GM23338 (cell line): ENCODE results near the gene TRMT44. TPM values are rescaled to one million over a fixed set of nuclear protein-coding genes. Genes with fewer than 3 reads are reported as not detected.

Experiments used
- ATAC-seq: fragments of 200-7000 bp; cut with Tn5 transposase; 3 replicates; pipeline ENCODE4 v1.9.1; 2020
- DNase-seq: peaks from one replicate; pipeline ENCODE4 v3.0.0-alpha.2; 2015; ENCODE audit warnings: low spot score
- H2AFZ ChIP-seq: fragments of 200-600 bp; sonication (generic); 2 replicates; pipeline ENCODE4 v1.8.0; 2016; ENCODE audit warnings: antibody characterized with exemption, mild to moderate bottlenecking, moderate library complexity
- H3F3A ChIP-seq: fragments of 200-600 bp; sonication (generic); replicated peaks from 2 replicates; pipeline ENCODE4 v1.8.0; 2017; ENCODE audit warnings: antibody characterized with exemption, mixed run types, low read depth
- H3K27ac ChIP-seq: fragments of 200-600 bp; sonication (generic); 2 replicates; pipeline ENCODE4 v1.6.1; 2016; ENCODE audit warnings: low read depth
- H3K27me3 ChIP-seq: fragments of 200-600 bp; sonication (generic); 2 replicates; pipeline ENCODE4 v1.8.0; 2016; ENCODE audit warnings: mild to moderate bottlenecking, mixed run types, moderate library complexity; ENCODE audit not compliant: insufficient read depth
- H3K36me3 ChIP-seq: fragments of 200-600 bp; sonication (generic); 2 replicates; pipeline ENCODE4 v1.8.0; 2016; ENCODE audit warnings: mild to moderate bottlenecking; ENCODE audit not compliant: insufficient read depth
- H3K4me1 ChIP-seq: fragments of 200-600 bp; sonication (generic); 2 replicates; pipeline ENCODE4 v1.8.0; 2016; ENCODE audit warnings: mild to moderate bottlenecking, moderate library complexity; ENCODE audit not compliant: insufficient read depth
- H3K4me2 ChIP-seq: fragments of 200-600 bp; sonication (generic); 2 replicates; pipeline ENCODE4 v1.7.1; 2017; ENCODE audit warnings: mixed run types
- H3K4me3 ChIP-seq: fragments of 200-600 bp; sonication (generic); 2 replicates; pipeline ENCODE4 v1.6.1; 2016; ENCODE audit warnings: mixed run types
- H3K79me2 ChIP-seq: fragments of 200-600 bp; sonication (generic); replicated peaks from 2 replicates; pipeline ENCODE4 v1.8.0; 2017; ENCODE audit warnings: mild to moderate bottlenecking; ENCODE audit not compliant: insufficient read depth
- H3K9me2 ChIP-seq: fragments of 200-600 bp; sonication (generic); 2 replicates; pipeline ENCODE4 v1.8.0; 2017; ENCODE audit not compliant: insufficient read depth
- H4K20me1 ChIP-seq: fragments of 200-600 bp; sonication (generic); replicated peaks from 2 replicates; pipeline ENCODE4 v1.8.0; 2017; ENCODE audit warnings: mild to moderate bottlenecking; ENCODE audit not compliant: insufficient read depth
- H3K27ac Mint-ChIP-seq: 2 replicates; pipeline ENCODE4 v1.8.0; 2020; ENCODE audit warnings: inconsistent platforms, mild to moderate bottlenecking, moderate library complexity, mixed read lengths
- H3K27me3 Mint-ChIP-seq: 3 replicates; pipeline ENCODE4 v1.8.0; 2022; ENCODE audit warnings: low read depth, mild to moderate bottlenecking, moderate library complexity, mixed read lengths, inconsistent platforms; ENCODE audit not compliant: insufficient read depth, poor library complexity
- H3K36me3 Mint-ChIP-seq: 3 replicates; pipeline ENCODE4 v1.8.0; 2021; ENCODE audit warnings: low read depth, mild to moderate bottlenecking, inconsistent platforms, moderate library complexity, mixed read lengths
- H3K4me1 Mint-ChIP-seq: 3 replicates; pipeline ENCODE4 v1.8.0; 2020; ENCODE audit warnings: mild to moderate bottlenecking, inconsistent platforms, mixed read lengths
- H3K4me3 Mint-ChIP-seq: 3 replicates; pipeline ENCODE4 v1.8.0; 2021; ENCODE audit warnings: moderate library complexity, mild to moderate bottlenecking, inconsistent platforms, mixed read lengths
- H3K9me3 Mint-ChIP-seq: 3 replicates; pipeline ENCODE4 v1.8.0; 2020; ENCODE audit warnings: moderate library complexity, mild to moderate bottlenecking, inconsistent platforms, mixed read lengths
- CREB1 ChIP-seq: fragments of 250-450 bp; sonication (Bioruptor Pico); IDR thresholded peaks from 2 replicates; pipeline ENCODE4 v1.5.0; 2020; ENCODE audit warnings: low read depth, mild to moderate bottlenecking, moderate library complexity
- EZH2 ChIP-seq: fragments of 200-600 bp; sonication (generic); IDR thresholded peaks from one replicate; pipeline ENCODE4 v1.8.0; 2017; ENCODE audit warnings: antibody characterized with exemption, mild to moderate bottlenecking, low read depth; ENCODE audit not compliant: unreplicated experiment
- EZH2phosphoT487 ChIP-seq: fragments of 200-600 bp; sonication (generic); IDR thresholded peaks from one replicate; pipeline ENCODE4 v1.8.1; 2018; ENCODE audit warnings: antibody characterized with exemption; ENCODE audit not compliant: unreplicated experiment
- JUNB ChIP-seq: IDR thresholded peaks from one replicate; pipeline ENCODE4 v1.6.1; 2016; ENCODE audit warnings: antibody characterized with exemption; ENCODE audit not compliant: unreplicated experiment
- STAT1 ChIP-seq: IDR thresholded peaks from one replicate; pipeline ENCODE4 v1.6.1; 2016; ENCODE audit warnings: antibody characterized with exemption; ENCODE audit not compliant: unreplicated experiment
- ZNF114 ChIP-seq: fragments of 250-450 bp; sonication (Bioruptor Pico); IDR thresholded peaks from 2 replicates; pipeline ENCODE4 v1.5.0; 2020; ENCODE audit warnings: mild to moderate bottlenecking, moderate library complexity
- ZNF331 ChIP-seq: fragments of 250-450 bp; sonication (Bioruptor Pico); IDR thresholded peaks from 2 replicates; pipeline ENCODE4 v1.5.0; 2020; ENCODE audit warnings: low read depth, mild to moderate bottlenecking, moderate library complexity
- polyA plus RNA-seq: library from polyadenylated mRNA; unstranded; fragments of >200 nt; fragmentation: Nextera tagmentation; extraction: Ambion mirVana; gene quantifications from 2 replicates; pipeline ENCODE4 v1.2.1, GENCODE V29; 2016
- total RNA-seq: library from RNA; depleted of rRNA; stranded (reverse); fragments of >200 nt; shearing (Covaris generic); gene quantifications from 2 replicates; pipeline ENCODE4 v1.2.3, GENCODE V29; 2014
- TF ChIP-seq, protein P1 (sequence below): IDR thresholded peaks from 2 replicates; pipeline ENCODE4 v1.6.1; 2016; ENCODE audit warnings: antibody characterized with exemption
- TF ChIP-seq, protein P2 (sequence below): IDR thresholded peaks from one replicate; pipeline ENCODE4 v1.6.1; 2018; ENCODE audit warnings: antibody characterized with exemption; ENCODE audit not compliant: unreplicated experiment
- TF ChIP-seq, protein P3 (sequence below), 2 experiments: fragments of 200-600 bp in 1 of 2; sonication (generic) in 1 of 2; conservative IDR thresholded peaks; 2 replicates each; pipeline versions ENCODE4 v1.5.1 to v1.6.1; 2016 to 2017; ENCODE audit warnings: antibody characterized with exemption in 2 of 2, low read depth in 2 of 2, mild to moderate bottlenecking in 2 of 2, moderate library complexity in 1 of 2

TRMT44 gene
- total and polyA plus RNA-seq, 2 experiments from 2014 or later = 10.3 to 49.8 TPM

DNA sequence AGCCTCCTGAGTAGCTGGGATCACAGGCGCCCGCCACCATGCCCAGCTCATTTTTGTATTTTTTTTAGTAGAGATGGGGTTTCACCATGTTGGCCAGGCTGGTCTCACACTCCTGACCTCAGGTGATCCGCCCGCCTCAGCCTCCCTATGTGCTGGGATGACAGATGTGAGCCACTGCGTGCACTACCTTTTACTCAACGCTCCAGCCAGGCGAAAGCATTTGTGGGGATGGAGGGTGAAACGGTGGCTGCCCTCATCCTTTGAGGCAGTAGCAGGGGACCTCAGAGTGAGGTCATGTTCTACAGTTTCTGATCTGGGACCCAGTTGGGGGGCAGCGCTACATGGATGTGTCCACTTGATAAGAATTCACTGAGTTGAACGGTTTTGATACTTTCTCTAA lies 73.8 kb downstream of the TRMT44 start:
- Histone ChIP-seq H3K27me3 (no peaks in the 10 kb centered on the region), H2AFZ (no peak overlapping the region), H3F3A (no peaks in the 10 kb centered on the region), H3K79me2 (no peaks in the 10 kb centered on the region), H3K9me2 (no peaks in the 10 kb centered on the region), H4K20me1 (no peaks in the 10 kb centered on the region), H3K27ac (no peak overlapping the region), H3K4me1 (no peaks in the 10 kb centered on the region), H3K36me3 (no peaks in the 10 kb centered on the region), H3K4me3 (no peak overlapping the region), H3K4me2 (no peak overlapping the region)
- DNase-seq (no peak), ATAC-seq (no peak)
- Mint-ChIP-seq H3K4me1 (peaks cover 2% of the 10 kb centered on the region; the same call in 2 of the 3 replicates), H3K9me3 (peaks cover 13% of the 10 kb centered on the region; the same call in 2 of the 3 replicates), H3K27ac (no peak overlapping the region), H3K27me3 (peaks cover 2% of the 10 kb centered on the region), H3K4me3 (no peak overlapping the region), H3K36me3 (peaks cover 18% of the 10 kb centered on the region)
- no peak for TF ChIP-seq CREB1
- TF ChIP-seq, protein P1, sequence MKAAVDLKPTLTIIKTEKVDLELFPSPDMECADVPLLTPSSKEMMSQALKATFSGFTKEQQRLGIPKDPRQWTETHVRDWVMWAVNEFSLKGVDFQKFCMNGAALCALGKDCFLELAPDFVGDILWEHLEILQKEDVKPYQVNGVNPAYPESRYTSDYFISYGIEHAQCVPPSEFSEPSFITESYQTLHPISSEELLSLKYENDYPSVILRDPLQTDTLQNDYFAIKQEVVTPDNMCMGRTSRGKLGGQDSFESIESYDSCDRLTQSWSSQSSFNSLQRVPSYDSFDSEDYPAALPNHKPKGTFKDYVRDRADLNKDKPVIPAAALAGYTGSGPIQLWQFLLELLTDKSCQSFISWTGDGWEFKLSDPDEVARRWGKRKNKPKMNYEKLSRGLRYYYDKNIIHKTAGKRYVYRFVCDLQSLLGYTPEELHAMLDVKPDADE = no peak

DNA sequence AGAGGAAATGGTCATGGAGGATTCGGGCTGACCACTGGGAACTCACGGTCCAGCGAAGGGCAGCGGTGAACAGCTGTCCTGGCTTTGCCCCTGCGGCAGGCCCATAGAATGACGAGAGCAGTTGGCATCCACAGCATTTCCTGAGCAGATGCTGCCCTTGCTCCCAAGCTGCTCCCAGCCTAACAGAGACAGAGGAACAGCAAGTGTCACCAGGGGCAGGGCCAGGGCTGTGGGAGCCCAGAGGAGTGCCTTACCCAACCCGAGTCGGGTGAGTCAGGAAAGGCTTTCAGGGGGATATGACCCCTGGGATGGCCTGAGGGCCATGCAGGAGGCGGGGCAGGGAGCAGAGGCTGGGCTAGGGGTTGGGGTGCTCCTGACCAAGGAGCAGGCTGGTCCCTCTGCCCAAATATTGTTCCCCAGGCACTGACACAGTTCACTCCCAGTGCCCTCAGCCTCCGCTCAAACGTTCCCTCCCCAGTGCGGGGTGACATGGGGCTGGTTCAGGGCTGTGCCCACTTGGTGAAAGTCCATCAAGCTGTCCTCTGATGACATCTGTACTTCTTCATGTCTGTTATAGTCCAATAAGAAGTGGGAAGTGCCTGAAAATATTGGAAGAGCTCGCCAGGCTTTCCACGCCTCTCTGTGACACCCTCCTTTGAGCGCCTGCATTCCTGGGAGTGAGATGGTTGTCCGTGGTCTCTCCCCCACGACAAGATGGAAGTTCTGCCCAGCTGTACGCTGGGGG lies 74.9 kb downstream of the TRMT44 start:
- Histone ChIP-seq H3K27ac (no peak overlapping the region), H3K27me3 (no peaks in the 10 kb centered on the region), H3F3A (no peaks in the 10 kb centered on the region), H2AFZ (no peak overlapping the region), H3K4me1 (no peaks in the 10 kb centered on the region), H3K36me3 (no peaks in the 10 kb centered on the region), H3K9me2 (no peaks in the 10 kb centered on the region), H4K20me1 (no peaks in the 10 kb centered on the region), H3K4me3 (no peak overlapping the region), H3K79me2 (no peaks in the 10 kb centered on the region), H3K4me2 (no peak overlapping the region)
- no peak overlapping the region for H3K27ac Mint-ChIP-seq
- peaks cover 2% of the 10 kb centered on the region; the same call in 2 of the 3 replicates for H3K4me1 Mint-ChIP-seq
- TF ChIP-seq STAT1 (no peak), JUNB (no peak)
- H3K27me3 Mint-ChIP-seq = peaks cover 2% of the 10 kb centered on the region
- DNase-seq (no peak), ATAC-seq (no peak)
- H3K9me3 Mint-ChIP-seq = peaks cover 13% of the 10 kb centered on the region; the same call in 2 of the 3 replicates
- H3K4me3 Mint-ChIP-seq = no peak overlapping the region
- H3K36me3 Mint-ChIP-seq = peaks cover 18% of the 10 kb centered on the region

DNA sequence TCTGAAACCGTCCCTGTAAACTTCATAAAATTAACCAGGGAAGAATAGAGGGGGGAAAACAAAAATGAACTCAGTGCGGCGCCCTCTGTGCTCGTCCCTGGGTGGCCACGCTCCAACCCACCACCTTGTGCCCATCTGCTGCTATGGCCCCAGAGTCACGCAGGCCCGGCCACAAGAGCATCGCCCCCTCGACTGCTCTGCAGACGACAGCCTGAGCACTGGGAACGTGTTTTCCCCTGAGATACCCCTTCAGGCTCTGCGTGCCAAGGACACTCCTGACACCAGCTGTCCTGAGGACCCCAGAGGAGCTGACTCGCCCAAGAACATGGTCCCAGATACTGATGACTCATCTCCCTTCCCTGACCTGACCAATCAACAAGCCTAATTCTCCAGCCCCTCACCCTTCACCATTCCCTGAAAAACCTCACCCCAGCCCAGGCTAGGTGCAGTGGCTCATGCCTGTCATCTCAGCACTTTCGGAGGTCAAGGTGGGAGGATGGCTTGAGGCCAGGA lies 75.5 kb downstream of the TRMT44 start:
- no peak for DNase-seq
- Histone ChIP-seq H3K9me2 (no peaks in the 10 kb centered on the region), H3K79me2 (no peaks in the 10 kb centered on the region), H2AFZ (no peak overlapping the region), H3K4me1 (no peaks in the 10 kb centered on the region), H3F3A (no peaks in the 10 kb centered on the region), H3K27me3 (no peaks in the 10 kb centered on the region), H3K27ac (no peak overlapping the region), H3K36me3 (no peaks in the 10 kb centered on the region), H3K4me3 (no peak overlapping the region), H3K4me2 (no peak overlapping the region), H4K20me1 (no peaks in the 10 kb centered on the region)
- Mint-ChIP-seq H3K9me3 (peaks cover 13% of the 10 kb centered on the region; the same call in 2 of the 3 replicates), H3K4me1 (peaks cover 2% of the 10 kb centered on the region; the same call in 1 of the 3 replicates), H3K4me3 (no peak overlapping the region), H3K27me3 (peaks cover 2% of the 10 kb centered on the region), H3K36me3 (peaks cover 18% of the 10 kb centered on the region), H3K27ac (no peak overlapping the region)
- ATAC-seq = no peak; the same call in 2 of the 3 replicates
- no peak for TF ChIP-seq JUNB
- TF ChIP-seq, protein P2, sequence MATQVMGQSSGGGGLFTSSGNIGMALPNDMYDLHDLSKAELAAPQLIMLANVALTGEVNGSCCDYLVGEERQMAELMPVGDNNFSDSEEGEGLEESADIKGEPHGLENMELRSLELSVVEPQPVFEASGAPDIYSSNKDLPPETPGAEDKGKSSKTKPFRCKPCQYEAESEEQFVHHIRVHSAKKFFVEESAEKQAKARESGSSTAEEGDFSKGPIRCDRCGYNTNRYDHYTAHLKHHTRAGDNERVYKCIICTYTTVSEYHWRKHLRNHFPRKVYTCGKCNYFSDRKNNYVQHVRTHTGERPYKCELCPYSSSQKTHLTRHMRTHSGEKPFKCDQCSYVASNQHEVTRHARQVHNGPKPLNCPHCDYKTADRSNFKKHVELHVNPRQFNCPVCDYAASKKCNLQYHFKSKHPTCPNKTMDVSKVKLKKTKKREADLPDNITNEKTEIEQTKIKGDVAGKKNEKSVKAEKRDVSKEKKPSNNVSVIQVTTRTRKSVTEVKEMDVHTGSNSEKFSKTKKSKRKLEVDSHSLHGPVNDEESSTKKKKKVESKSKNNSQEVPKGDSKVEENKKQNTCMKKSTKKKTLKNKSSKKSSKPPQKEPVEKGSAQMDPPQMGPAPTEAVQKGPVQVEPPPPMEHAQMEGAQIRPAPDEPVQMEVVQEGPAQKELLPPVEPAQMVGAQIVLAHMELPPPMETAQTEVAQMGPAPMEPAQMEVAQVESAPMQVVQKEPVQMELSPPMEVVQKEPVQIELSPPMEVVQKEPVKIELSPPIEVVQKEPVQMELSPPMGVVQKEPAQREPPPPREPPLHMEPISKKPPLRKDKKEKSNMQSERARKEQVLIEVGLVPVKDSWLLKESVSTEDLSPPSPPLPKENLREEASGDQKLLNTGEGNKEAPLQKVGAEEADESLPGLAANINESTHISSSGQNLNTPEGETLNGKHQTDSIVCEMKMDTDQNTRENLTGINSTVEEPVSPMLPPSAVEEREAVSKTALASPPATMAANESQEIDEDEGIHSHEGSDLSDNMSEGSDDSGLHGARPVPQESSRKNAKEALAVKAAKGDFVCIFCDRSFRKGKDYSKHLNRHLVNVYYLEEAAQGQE = no peak
- TF ChIP-seq ZNF114 (CRISPR knock-in tag) = no peak
- TF ChIP-seq EZH2phosphoT487 = no peak
- no peak for TF ChIP-seq EZH2
- TF ChIP-seq STAT1 = no peak
- TF ChIP-seq, protein P1 = no peak
- TF ChIP-seq, protein P3, sequence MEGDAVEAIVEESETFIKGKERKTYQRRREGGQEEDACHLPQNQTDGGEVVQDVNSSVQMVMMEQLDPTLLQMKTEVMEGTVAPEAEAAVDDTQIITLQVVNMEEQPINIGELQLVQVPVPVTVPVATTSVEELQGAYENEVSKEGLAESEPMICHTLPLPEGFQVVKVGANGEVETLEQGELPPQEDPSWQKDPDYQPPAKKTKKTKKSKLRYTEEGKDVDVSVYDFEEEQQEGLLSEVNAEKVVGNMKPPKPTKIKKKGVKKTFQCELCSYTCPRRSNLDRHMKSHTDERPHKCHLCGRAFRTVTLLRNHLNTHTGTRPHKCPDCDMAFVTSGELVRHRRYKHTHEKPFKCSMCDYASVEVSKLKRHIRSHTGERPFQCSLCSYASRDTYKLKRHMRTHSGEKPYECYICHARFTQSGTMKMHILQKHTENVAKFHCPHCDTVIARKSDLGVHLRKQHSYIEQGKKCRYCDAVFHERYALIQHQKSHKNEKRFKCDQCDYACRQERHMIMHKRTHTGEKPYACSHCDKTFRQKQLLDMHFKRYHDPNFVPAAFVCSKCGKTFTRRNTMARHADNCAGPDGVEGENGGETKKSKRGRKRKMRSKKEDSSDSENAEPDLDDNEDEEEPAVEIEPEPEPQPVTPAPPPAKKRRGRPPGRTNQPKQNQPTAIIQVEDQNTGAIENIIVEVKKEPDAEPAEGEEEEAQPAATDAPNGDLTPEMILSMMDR (conservative IDR thresholded peaks at IDR 0.05; ENCODE audit: low read depth in 2 of 2) = no peak
- no peak for TF ChIP-seq CREB1
- no peak for TF ChIP-seq ZNF331 (CRISPR knock-in tag)
